T-cell (primary cell): ENCODE data around the gene TMEM50B. TPM values are rescaled to one million over a fixed set of nuclear protein-coding genes. Genes with fewer than 3 reads are reported as not detected.

Experiments used
- ATAC-seq, 4 experiments: fragments of 200-7000 bp in 3 of 4; fragments of 150-1000 bp in 1 of 4; cut with Tn5 transposase; replicated peaks in 1 of 4; 1 replicate in 3 of 4; 2 replicates in 1 of 4; pipeline ENCODE4 v1.10.0; 2021; ENCODE audit warnings: moderate library complexity in 3 of 4, mild to moderate bottlenecking in 2 of 4, moderate number of reproducible peaks in 1 of 4
- CTCF ChIA-PET, 2 donors: fragments of 300-600 bp; sonication (Branson Sonifier 250); formaldehyde crosslinking; loops; one replicate each; lab custom pipeline; 2022; ENCODE audit warnings: antibody characterized with exemption in 2 of 2; lab: Charles Lee
- POLR2A ChIA-PET, 2 donors: fragments of 300-600 bp; sonication (Branson Sonifier 250); formaldehyde crosslinking; loops; one replicate each; lab custom pipeline; 2022; ENCODE audit warnings: antibody characterized with exemption in 2 of 2; lab: Charles Lee
- DNase-seq, 35 experiments: peaks; one replicate each; pipeline versions ENCODE4 v3.0.0 to v3.0.0-alpha.2; 2013 to 2023
- H3K27ac ChIP-seq: one replicate; pipeline ENCODE4 v1.5.1; 2013; ENCODE audit warnings: low read length
- H3K27me3 ChIP-seq, 2 experiments: replicated peaks in 1 of 2; 1 replicate in 1 of 2; 2 replicates in 1 of 2; pipeline versions ENCODE4 v1.6.1 to v1.7.0; 2013; ENCODE audit warnings: low read length in 1 of 2, mixed read lengths in 1 of 2; ENCODE audit not compliant: control insufficient read depth in 2 of 2, insufficient read depth in 2 of 2; ENCODE audit errors: extremely low read depth in 1 of 2
- H3K36me3 ChIP-seq, 2 donors: 1 replicate in 1 of 2; 2 replicates in 1 of 2; pipeline versions ENCODE4 v1.6.1 to v1.7.0; 2013; ENCODE audit warnings: low read length in 1 of 2; ENCODE audit not compliant: control insufficient read depth in 2 of 2, insufficient read depth in 1 of 2; ENCODE audit errors: extremely low read depth in 1 of 2
- H3K4me1 ChIP-seq, 2 experiments: 1 replicate in 1 of 2; 2 replicates in 1 of 2; pipeline versions ENCODE4 v1.6.1 to v1.7.0; 2013; ENCODE audit warnings: low read length in 2 of 2, mixed read lengths in 1 of 2; ENCODE audit not compliant: insufficient read depth in 2 of 2, control insufficient read depth in 1 of 2; ENCODE audit errors: extremely low read depth in 1 of 2
- H3K4me3 ChIP-seq, 2 donors: 1 replicate in 1 of 2; 2 replicates in 1 of 2; pipeline versions ENCODE4 v1.5.1 to v1.7.0; 2013; ENCODE audit warnings: mild to moderate bottlenecking in 2 of 2, low read length in 1 of 2, moderate library complexity in 1 of 2; ENCODE audit not compliant: control insufficient read depth in 1 of 2; ENCODE audit errors: extremely low read depth in 1 of 2
- H3K9me3 ChIP-seq: 2 replicates; pipeline ENCODE4 v1.7.0; 2013
- H3K27ac Mint-ChIP-seq, 2 donors: one replicate each; pipeline ENCODE4 v1.8.0; 2020 to 2021; ENCODE audit warnings: mild to moderate bottlenecking in 2 of 2, mixed read lengths in 2 of 2
- H3K27me3 Mint-ChIP-seq, 2 donors: one replicate each; pipeline ENCODE4 v1.8.0; 2021 to 2022; ENCODE audit warnings: mixed read lengths in 2 of 2
- H3K36me3 Mint-ChIP-seq: one replicate; pipeline ENCODE4 v1.8.0; 2021; ENCODE audit warnings: mixed read lengths
- H3K4me1 Mint-ChIP-seq, 3 donors: one replicate each; pipeline ENCODE4 v1.8.0; 2020 to 2022; ENCODE audit warnings: mixed read lengths in 3 of 3, mild to moderate bottlenecking in 1 of 3
- H3K4me3 Mint-ChIP-seq, 3 donors: one replicate each; pipeline ENCODE4 v1.8.0; 2020 to 2022; ENCODE audit warnings: mild to moderate bottlenecking in 3 of 3, mixed read lengths in 3 of 3, moderate library complexity in 3 of 3
- H3K9me3 Mint-ChIP-seq, 3 donors: one replicate each; pipeline ENCODE4 v1.8.0; 2020 to 2022; ENCODE audit warnings: mixed read lengths in 3 of 3
- WGBS: methylation state at CpG from one replicate; pipeline ENCODE4 v1.1.5; 2013; ENCODE audit warnings: missing lambda C conversion rate; ENCODE audit not compliant: insufficient coverage; 5-methylcytosine and 5-hydroxymethylcytosine counted together
- total RNA-seq, 35 experiments: library from RNA in 6 of 35; stranded (reverse) in 6 of 35; fragments of 120-200 nt in 1 of 35; gene quantifications; one replicate each; pipeline versions ENCODE4 v1.2.1 to v1.2.4 and lab custom pipeline; 2013 to 2026

Gene TMEM50B
- total RNA-seq, 5 donors from 2014 or later (not counting 1 experiment from before 2014, with no cell fraction given) = 47.0 to 98.9 (median 73.4) TPM

- no peaks in the 10 kb centered on the region for H3K36me3 ChIP-seq
- H3K27ac ChIP-seq = peak overlapping the region; percentile 18
- peaks cover 13 to 40% of the 10 kb centered on the region in 2 experiments for H3K4me1 ChIP-seq
- H3K27me3 ChIP-seq = peaks cover 0 to 31% of the 10 kb centered on the region in 2 experiments
- ChIA-PET CTCF (interaction anchor here in 1 of 2 donors (1.1 to 1.4 kb wide), 2 partner anchors 18 to 40 kb away, joined by 4 to 6 read pairs; no protein-coding TSS in a partner anchor), POLR2A (interaction anchor here (0.6 to 0.9 kb wide), 3 partner anchors 40 to 546 kb away, joined by 3 to 4 read pairs (median 3); no protein-coding TSS in a partner anchor)
- Mint-ChIP-seq H3K36me3 (no peaks in the 10 kb centered on the region), H3K27ac (peak overlapping the region; percentile 76 to 87), H3K4me3 (peak overlapping the region; percentile 71 to 80 (median 77)), H3K4me1 (peaks cover 48 to 53% (median 51%) of the 10 kb centered on the region in 3 donors), H3K27me3 (peaks cover 0 to 4% of the 10 kb centered on the region in 2 donors), H3K9me3 (no peaks in the 10 kb centered on the region)
- peak overlapping the region; percentile 32 to 44 for H3K4me3 ChIP-seq
- WGBS = 71% methylated on average over 19 of the region's 45 CpGs
- peak in 10 of 35 experiments; percentile 4 to 47 (median 27) for DNase-seq
- H3K9me3 ChIP-seq = no peaks in the 10 kb centered on the region
- peak; percentile 33 to 48 (median 38) for ATAC-seq
Measured at GRCh38 chr21:33402001-33402979, 77.5 kb downstream of the TMEM50B start.

- ChIA-PET POLR2A (interaction anchor here in 1 of 2 donors (0.6 kb wide), 1 partner anchor 546 kb away, joined by 3 read pairs; no protein-coding TSS in a partner anchor), CTCF (interaction anchor here in 1 of 2 donors (1.4 kb wide), 1 partner anchor 40 kb away, joined by 4 read pairs; no protein-coding TSS in a partner anchor)
- Mint-ChIP-seq H3K4me1 (peaks cover 41 to 46% (median 45%) of the 10 kb centered on the region in 3 donors), H3K4me3 (no peak overlapping the region), H3K9me3 (no peaks in the 10 kb centered on the region), H3K36me3 (no peaks in the 10 kb centered on the region), H3K27me3 (peaks cover 0 to 4% of the 10 kb centered on the region in 2 donors), H3K27ac (peak overlapping the region in 1 of 2 donors; percentile 71)
- Histone ChIP-seq H3K27ac (no peak overlapping the region), H3K4me1 (peaks cover 13 to 37% of the 10 kb centered on the region in 2 experiments), H3K9me3 (no peaks in the 10 kb centered on the region), H3K36me3 (no peaks in the 10 kb centered on the region), H3K4me3 (no peak overlapping the region), H3K27me3 (peaks cover 0 to 32% of the 10 kb centered on the region in 2 experiments)
- no peak for DNase-seq
- WGBS = no CpG with 5 or more reads among the region's 6 CpGs
- no peak for ATAC-seq
Measured at GRCh38 chr21:33401630-33401992, 78.2 kb downstream of the TMEM50B start.

Other genes with a start within 250 kb of the TMEM50B start
- gene IL10RB, start 213.6 kb downstream of the TMEM50B start, total RNA-seq = 10 to 100 TPM; 19.5 to 29.6 (median 25.6) TPM
- gene IFNAR1, start 155.0 kb downstream of the TMEM50B start, total RNA-seq = 10 to 100 TPM; 22.1 to 51.1 (median 45.6) TPM
- gene IFNGR2, start 76.6 kb downstream of the TMEM50B start, total RNA-seq = 10 to 100 TPM; 14.2 to 28.3 (median 22.5) TPM
- gene DNAJC28, start 11.7 kb upstream of the TMEM50B start, total RNA-seq = 1 to 10 TPM in 1 of 5 donors, under 1 TPM in 3, not detected in 1; 0.53 to 1.2 (median 0.75) TPM
- 10 to 100 TPM; 37.6 to 97.4 (median 84.6) TPM for gene GART, start 62.1 kb upstream of the TMEM50B start, total RNA-seq
- 100 to 1,000 TPM; 360 to 418 (median 374) TPM for gene SON, start 63.1 kb upstream of the TMEM50B start, total RNA-seq
- gene DONSON, start 108.7 kb upstream of the TMEM50B start, total RNA-seq = 10 to 100 TPM in 3 of 5 donors, 1 to 10 TPM in 2; 8.9 to 14.6 (median 11.0) TPM
- 10 to 100 TPM; 26.5 to 58.3 (median 47.8) TPM for gene CRYZL1, start 161.8 kb upstream of the TMEM50B start, total RNA-seq
- gene ITSN1, start 162.5 kb upstream of the TMEM50B start, total RNA-seq = 1 to 10 TPM; 2.3 to 3.9 (median 3.0) TPM